ENCODE measurements around the gene LHFPL3.

Gene LHFPL3

GRCh38 chr7:104352736-104353135, 24.3 kb downstream of the LHFPL3 start:
- no peak for ATAC-seq
- Mint-ChIP-seq H3K27me3 (no peaks in the 10 kb centered on the region), H3K36me3 (ENCODE audit: low read depth) (no peaks in the 10 kb centered on the region), H3K27ac (no peak overlapping the region), H3K4me1 (no peaks in the 10 kb centered on the region), H3K9me3 (no peaks in the 10 kb centered on the region), H3K4me3 (no peak overlapping the region)
- DNase-seq, result no peak

- no peak for DNase-seq
These were observed 28.8 kb downstream of the LHFPL3 start for GRCh38 chr7:104357166-104357565.

GRCh38 chr7:104358446-104359132, 30.2 kb downstream of the LHFPL3 start:
- DNase-seq, result no peak
- Mint-ChIP-seq H3K27ac (no peak overlapping the region), H3K36me3 (ENCODE audit: low read depth) (no peaks in the 10 kb centered on the region), H3K4me1 (no peaks in the 10 kb centered on the region), H3K27me3 (peaks cover 2% of the 10 kb centered on the region), H3K4me3 (no peak overlapping the region), H3K9me3 (no peaks in the 10 kb centered on the region)
- ATAC-seq, result no peak

More at GRCh38 chr7:104357166-104357565, 28.8 kb downstream of the LHFPL3 start:
- ATAC-seq, result no peak
- H3K9me3 Mint-ChIP-seq, result no peaks in the 10 kb centered on the region
- peaks cover 2% of the 10 kb centered on the region for H3K27me3 Mint-ChIP-seq
- H3K4me1 Mint-ChIP-seq, result no peaks in the 10 kb centered on the region
- no peak overlapping the region for H3K27ac Mint-ChIP-seq
- H3K36me3 Mint-ChIP-seq (ENCODE audit: low read depth), result no peaks in the 10 kb centered on the region
- H3K4me3 Mint-ChIP-seq, result no peak overlapping the region

GRCh38 chr7:104362756-104363155, 34.4 kb downstream of the LHFPL3 start:
- ATAC-seq, result no peak
- no peak for DNase-seq
- Mint-ChIP-seq H3K4me3 (no peak overlapping the region), H3K9me3 (no peaks in the 10 kb centered on the region), H3K27me3 (peaks cover 2% of the 10 kb centered on the region), H3K4me1 (no peaks in the 10 kb centered on the region), H3K27ac (no peak overlapping the region), H3K36me3 (ENCODE audit: low read depth) (no peaks in the 10 kb centered on the region)

- peaks cover 2% of the 10 kb centered on the region for H3K27me3 Mint-ChIP-seq
These were observed 35.0 kb downstream of the LHFPL3 start for GRCh38 chr7:104363355-104363754.

GRCh38 chr7:104366390-104366789, 38.0 kb downstream of the LHFPL3 start:
- Mint-ChIP-seq H3K36me3 (ENCODE audit: low read depth) (no peaks in the 10 kb centered on the region), H3K27me3 (peaks cover 2% of the 10 kb centered on the region), H3K4me3 (no peak overlapping the region), H3K4me1 (no peaks in the 10 kb centered on the region), H3K9me3 (no peaks in the 10 kb centered on the region), H3K27ac (no peak overlapping the region)
- DNase-seq, result no peak
- ATAC-seq, result no peak

More at GRCh38 chr7:104363355-104363754, 35.0 kb downstream of the LHFPL3 start:
- Mint-ChIP-seq H3K36me3 (ENCODE audit: low read depth) (no peaks in the 10 kb centered on the region), H3K27ac (no peak overlapping the region), H3K4me3 (no peak overlapping the region), H3K4me1 (no peaks in the 10 kb centered on the region), H3K9me3 (no peaks in the 10 kb centered on the region)
- ATAC-seq (no peak), DNase-seq (no peak)

GRCh38 chr7:104367926-104368325, 39.5 kb downstream of the LHFPL3 start:
- DNase-seq (no peak), ATAC-seq (no peak)
- H3K9me3 Mint-ChIP-seq, result no peaks in the 10 kb centered on the region
- H3K27ac Mint-ChIP-seq, result no peak overlapping the region
- no peaks in the 10 kb centered on the region for H3K36me3 Mint-ChIP-seq (ENCODE audit: low read depth)
- H3K27me3 Mint-ChIP-seq, result peaks cover 2% of the 10 kb centered on the region
- no peak overlapping the region for H3K4me3 Mint-ChIP-seq
- H3K4me1 Mint-ChIP-seq, result no peaks in the 10 kb centered on the region

GRCh38 chr7:104371216-104371979, 43.0 kb downstream of the LHFPL3 start:
- DNase-seq (no peak), ATAC-seq (no peak)
- Mint-ChIP-seq H3K9me3 (no peaks in the 10 kb centered on the region), H3K27ac (no peak overlapping the region), H3K4me3 (no peak overlapping the region), H3K27me3 (peaks cover 2% of the 10 kb centered on the region), H3K36me3 (ENCODE audit: low read depth) (no peaks in the 10 kb centered on the region), H3K4me1 (no peaks in the 10 kb centered on the region)

- H3K4me1 Mint-ChIP-seq, result no peaks in the 10 kb centered on the region
- no peak for DNase-seq
- no peaks in the 10 kb centered on the region for H3K36me3 Mint-ChIP-seq (ENCODE audit: low read depth)
- H3K27ac Mint-ChIP-seq, result no peak overlapping the region
- H3K9me3 Mint-ChIP-seq, result no peaks in the 10 kb centered on the region
- H3K4me3 Mint-ChIP-seq, result no peak overlapping the region
- ATAC-seq, result no peak
- H3K27me3 Mint-ChIP-seq, result peaks cover 2% of the 10 kb centered on the region
These were observed 43.6 kb downstream of the LHFPL3 start for GRCh38 chr7:104371980-104372357.

GRCh38 chr7:104382616-104383015, 54.2 kb downstream of the LHFPL3 start:
- H3K27me3 Mint-ChIP-seq, result peaks cover 10% of the 10 kb centered on the region
- peaks cover 18% of the 10 kb centered on the region for H3K9me3 Mint-ChIP-seq
- H3K4me3 Mint-ChIP-seq, result no peak overlapping the region
- no peak overlapping the region for H3K27ac Mint-ChIP-seq
- DNase-seq, result no peak
- ATAC-seq, result no peak
- no peaks in the 10 kb centered on the region for H3K36me3 Mint-ChIP-seq (ENCODE audit: low read depth)
- no peaks in the 10 kb centered on the region for H3K4me1 Mint-ChIP-seq

- Mint-ChIP-seq H3K27me3 (no peaks in the 10 kb centered on the region), H3K36me3 (ENCODE audit: low read depth) (no peaks in the 10 kb centered on the region), H3K4me1 (no peaks in the 10 kb centered on the region), H3K9me3 (peaks cover 30% of the 10 kb centered on the region), H3K4me3 (no peak overlapping the region), H3K27ac (no peak overlapping the region)
- ATAC-seq, result no peak
- DNase-seq, result no peak
These were observed 58.5 kb downstream of the LHFPL3 start for GRCh38 chr7:104386943-104387342.

GRCh38 chr7:104388222-104388621, 59.8 kb downstream of the LHFPL3 start:
- Mint-ChIP-seq H3K27ac (no peak overlapping the region), H3K9me3 (peaks cover 35% of the 10 kb centered on the region), H3K4me3 (no peak overlapping the region), H3K36me3 (ENCODE audit: low read depth) (no peaks in the 10 kb centered on the region), H3K27me3 (no peaks in the 10 kb centered on the region), H3K4me1 (no peaks in the 10 kb centered on the region)
- ATAC-seq (no peak), DNase-seq (no peak)

GRCh38 chr7:104395162-104395561, 66.8 kb downstream of the LHFPL3 start:
- Mint-ChIP-seq H3K27ac (no peak overlapping the region), H3K9me3 (peaks cover 5% of the 10 kb centered on the region), H3K4me3 (no peak overlapping the region), H3K4me1 (no peaks in the 10 kb centered on the region), H3K36me3 (ENCODE audit: low read depth) (no peaks in the 10 kb centered on the region), H3K27me3 (peaks cover 5% of the 10 kb centered on the region)
- ATAC-seq (no peak), DNase-seq (no peak)

- Mint-ChIP-seq H3K9me3 (peaks cover 10% of the 10 kb centered on the region), H3K27ac (no peak overlapping the region), H3K27me3 (peaks cover 10% of the 10 kb centered on the region), H3K36me3 (ENCODE audit: low read depth) (no peaks in the 10 kb centered on the region), H3K4me1 (no peaks in the 10 kb centered on the region), H3K4me3 (no peak overlapping the region)
- no peak for ATAC-seq
- DNase-seq, result no peak
These were observed 69.0 kb downstream of the LHFPL3 start for GRCh38 chr7:104397442-104397841.

GRCh38 chr7:104408371-104408770, 80.0 kb downstream of the LHFPL3 start:
- H3K27me3 Mint-ChIP-seq, result no peaks in the 10 kb centered on the region
- H3K36me3 Mint-ChIP-seq (ENCODE audit: low read depth), result no peaks in the 10 kb centered on the region
- H3K4me3 Mint-ChIP-seq, result no peak overlapping the region
- H3K9me3 Mint-ChIP-seq, result no peaks in the 10 kb centered on the region
- ATAC-seq (no peak), DNase-seq (no peak)
- no peak overlapping the region for H3K27ac Mint-ChIP-seq
- H3K4me1 Mint-ChIP-seq, result no peaks in the 10 kb centered on the region

Measured in activated naive CD8-positive, alpha-beta T cell treated with anti-CD3 and anti-CD28 coated beads, Interleukin-2, amount 50 U/mL, for 24 hours (primary cell).